ENCODE data around the gene SREBF2. TPM values are rescaled to one million over a fixed set of nuclear protein-coding genes. Genes with fewer than 3 reads are reported as not detected.

The SREBF2 gene
- total and polyA plus RNA-seq, 9 of the 15 experiments (the other 6 are each of a cell fraction or from before 2014, with no cell fraction given) = 1.1 to 84.2 (median 26.9) TPM

DNA sequence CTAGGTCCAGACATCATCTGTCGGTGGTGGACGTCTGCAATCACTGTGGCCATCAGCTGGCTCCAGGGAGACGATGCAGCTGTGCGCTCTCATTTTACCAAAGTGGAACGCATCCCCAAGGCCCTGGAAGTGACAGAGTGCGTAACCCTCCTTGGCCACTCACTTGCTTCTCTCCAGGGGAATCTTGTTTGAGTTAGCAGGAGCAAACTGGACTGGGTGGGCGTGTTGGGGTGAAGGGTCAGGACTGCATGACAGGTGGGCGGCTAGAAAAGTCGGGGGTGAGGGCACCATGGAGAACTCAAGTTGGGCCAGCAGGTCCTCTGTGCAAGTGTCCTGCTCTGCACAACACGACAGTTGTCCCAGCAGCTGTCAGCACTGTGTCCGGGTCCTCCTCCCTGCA is 65.7 kb downstream of the SREBF2 start:
- peaks cover 2% of the 10 kb centered on the region for H3K9me1 ChIP-seq (ENCODE audit: control insufficient read depth, insufficient read depth, low read length)
- H3K9ac ChIP-seq (ENCODE audit: insufficient read depth in 1 of 2, low read depth in 2 of 2, low read length in 2 of 2) = no peak overlapping the region
- DNase-seq (ENCODE audit: extremely low read depth in 1 of 4, low spot score in 3 of 4) (no peak), FAIRE-seq (no peak), ATAC-seq (no peak)
- no peak overlapping the region for H3K27ac ChIP-seq (ENCODE audit: extremely low read depth, low read depth, low read length)
- peaks cover 83% of the 10 kb centered on the region for H3K36me3 ChIP-seq (ENCODE audit: control insufficient read depth, insufficient read depth, low read length)
- H3K27me3 ChIP-seq (ENCODE audit: control insufficient read depth in 2 of 2, insufficient read depth in 2 of 2, low read length in 2 of 2) = no peaks in the 10 kb centered on the region
- peaks cover 0 to 10% of the 10 kb centered on the region in 2 experiments; a peak in 3 of 5 replicates for H3K4me1 ChIP-seq (replicated peaks in 1 of 2; ENCODE audit: control insufficient read depth in 2 of 2, insufficient read depth in 2 of 2, low read length in 2 of 2)
- H3K4me3 ChIP-seq = no peak overlapping the region
- no peaks in the 10 kb centered on the region for H3K79me2 ChIP-seq (ENCODE audit: control insufficient read depth, insufficient read depth, low read length)
- H2AFZ ChIP-seq (ENCODE audit: low read depth, low read length) = no peak overlapping the region
- ChIA-PET POLR2A (interaction anchor here (0.6 to 0.7 kb wide), 2 partner anchors 11 to 13 kb away, joined by 3 to 4 read pairs; no protein-coding TSS in a partner anchor), CTCF (ENCODE audit: low intra/inter-chr PET ratio) (no interaction called here)
- TF ChIP-seq, protein P1, sequence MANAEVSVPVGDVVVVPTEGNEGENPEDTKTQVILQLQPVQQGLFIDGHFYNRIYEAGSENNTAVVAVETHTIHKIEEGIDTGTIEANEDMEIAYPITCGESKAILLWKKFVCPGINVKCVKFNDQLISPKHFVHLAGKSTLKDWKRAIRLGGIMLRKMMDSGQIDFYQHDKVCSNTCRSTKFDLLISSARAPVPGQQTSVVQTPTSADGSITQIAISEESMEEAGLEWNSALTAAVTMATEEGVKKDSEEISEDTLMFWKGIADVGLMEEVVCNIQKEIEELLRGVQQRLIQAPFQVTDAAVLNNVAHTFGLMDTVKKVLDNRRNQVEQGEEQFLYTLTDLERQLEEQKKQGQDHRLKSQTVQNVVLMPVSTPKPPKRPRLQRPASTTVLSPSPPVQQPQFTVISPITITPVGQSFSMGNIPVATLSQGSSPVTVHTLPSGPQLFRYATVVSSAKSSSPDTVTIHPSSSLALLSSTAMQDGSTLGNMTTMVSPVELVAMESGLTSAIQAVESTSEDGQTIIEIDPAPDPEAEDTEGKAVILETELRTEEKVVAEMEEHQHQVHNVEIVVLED (CRISPR knock-in tag; IDR thresholded peaks at IDR 0.05) = no peak
- TF ChIP-seq IRF9 (tag; IDR thresholded peaks at IDR 0.05) (no peak), HDAC8 (tag; IDR thresholded peaks at IDR 0.05) (no peak), FOXJ2 (tag; IDR thresholded peaks at IDR 0.05) (no peak), ZNF75A (CRISPR knock-in tag; IDR thresholded peaks at IDR 0.05) (no peak), ZNF316 (IDR thresholded peaks at IDR 0.05) (no peak), CCAR2 (IDR thresholded peaks at IDR 0.05; ENCODE audit: low read depth, low read length) (no peak), PKNOX1 (IDR thresholded peaks at IDR 0.05) (no peak), ZBED1 (IDR thresholded peaks at IDR 0.05) (no peak)
- TF ChIP-seq, protein P2, sequence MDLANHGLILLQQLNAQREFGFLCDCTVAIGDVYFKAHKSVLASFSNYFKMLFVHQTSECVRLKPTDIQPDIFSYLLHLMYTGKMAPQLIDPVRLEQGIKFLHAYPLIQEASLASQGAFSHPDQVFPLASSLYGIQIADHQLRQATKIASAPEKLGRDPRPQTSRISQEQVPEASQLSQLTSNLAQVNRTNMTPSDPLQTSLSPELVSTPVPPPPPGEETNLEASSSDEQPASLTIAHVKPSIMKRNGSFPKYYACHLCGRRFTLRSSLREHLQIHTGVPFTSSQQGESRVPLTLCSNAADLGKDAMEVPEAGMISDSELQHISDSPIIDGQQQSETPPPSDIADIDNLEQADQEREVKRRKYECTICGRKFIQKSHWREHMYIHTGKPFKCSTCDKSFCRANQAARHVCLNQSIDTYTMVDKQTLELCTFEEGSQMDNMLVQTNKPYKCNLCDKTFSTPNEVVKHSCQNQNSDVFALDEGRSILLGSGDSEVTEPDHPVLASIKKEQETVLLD (IDR thresholded peaks at IDR 0.05) = no peak
- TF ChIP-seq, protein P3, sequence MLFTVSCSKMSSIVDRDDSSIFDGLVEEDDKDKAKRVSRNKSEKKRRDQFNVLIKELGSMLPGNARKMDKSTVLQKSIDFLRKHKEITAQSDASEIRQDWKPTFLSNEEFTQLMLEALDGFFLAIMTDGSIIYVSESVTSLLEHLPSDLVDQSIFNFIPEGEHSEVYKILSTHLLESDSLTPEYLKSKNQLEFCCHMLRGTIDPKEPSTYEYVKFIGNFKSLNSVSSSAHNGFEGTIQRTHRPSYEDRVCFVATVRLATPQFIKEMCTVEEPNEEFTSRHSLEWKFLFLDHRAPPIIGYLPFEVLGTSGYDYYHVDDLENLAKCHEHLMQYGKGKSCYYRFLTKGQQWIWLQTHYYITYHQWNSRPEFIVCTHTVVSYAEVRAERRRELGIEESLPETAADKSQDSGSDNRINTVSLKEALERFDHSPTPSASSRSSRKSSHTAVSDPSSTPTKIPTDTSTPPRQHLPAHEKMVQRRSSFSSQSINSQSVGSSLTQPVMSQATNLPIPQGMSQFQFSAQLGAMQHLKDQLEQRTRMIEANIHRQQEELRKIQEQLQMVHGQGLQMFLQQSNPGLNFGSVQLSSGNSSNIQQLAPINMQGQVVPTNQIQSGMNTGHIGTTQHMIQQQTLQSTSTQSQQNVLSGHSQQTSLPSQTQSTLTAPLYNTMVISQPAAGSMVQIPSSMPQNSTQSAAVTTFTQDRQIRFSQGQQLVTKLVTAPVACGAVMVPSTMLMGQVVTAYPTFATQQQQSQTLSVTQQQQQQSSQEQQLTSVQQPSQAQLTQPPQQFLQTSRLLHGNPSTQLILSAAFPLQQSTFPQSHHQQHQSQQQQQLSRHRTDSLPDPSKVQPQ (CRISPR knock-in tag; IDR thresholded peaks at IDR 0.05; ENCODE audit: borderline replicate concordance) = no peak
- no peaks in the 10 kb centered on the region for H3K9me3 ChIP-seq (replicated peaks; ENCODE audit: control insufficient read depth, insufficient read depth, low read depth, low read length)
- 83% methylated on average over 7 of the region's 11 CpGs for WGBS (ENCODE audit: insufficient coverage, low coverage, missing lambda C conversion rate)
- BruUV-seq (replicated peaks) = no TSS peak
- H3K4me2 ChIP-seq (ENCODE audit: insufficient read depth, low read length) = no peak overlapping the region
- in situ Hi-C loops (cut with MboI) (no loop called here), intact Hi-C loops (cut with micrococcal nuclease) (no loop called here)
- H4K20me1 ChIP-seq (replicated peaks; ENCODE audit: control insufficient read depth, insufficient read depth, low read length) = no peaks in the 10 kb centered on the region
